ENCODE data around the gene CBR1.

CBR1 gene

GRCh38 chr21:36027347-36027746 is 42.5 kb upstream of the CBR1 start:
- in situ Hi-C loops (cut with HindIII; ENCODE audit: low pct_ligation_motif_present, low sequenced_read_pairs): no loop called here
- Histone ChIP-seq H3K4me3 (ENCODE audit: low read depth, low read length) (no peak overlapping the region), H3K27ac (no peak overlapping the region), H3K36me3 (replicated peaks) (no peaks in the 10 kb centered on the region), H3K27me3 (replicated peaks) (no peaks in the 10 kb centered on the region)
- TF ChIP-seq CTCF (IDR thresholded peaks at IDR 0.05; ENCODE audit: low read depth, low read length, missing control alignments): no peak
- DNase-seq: no peak

DNA sequence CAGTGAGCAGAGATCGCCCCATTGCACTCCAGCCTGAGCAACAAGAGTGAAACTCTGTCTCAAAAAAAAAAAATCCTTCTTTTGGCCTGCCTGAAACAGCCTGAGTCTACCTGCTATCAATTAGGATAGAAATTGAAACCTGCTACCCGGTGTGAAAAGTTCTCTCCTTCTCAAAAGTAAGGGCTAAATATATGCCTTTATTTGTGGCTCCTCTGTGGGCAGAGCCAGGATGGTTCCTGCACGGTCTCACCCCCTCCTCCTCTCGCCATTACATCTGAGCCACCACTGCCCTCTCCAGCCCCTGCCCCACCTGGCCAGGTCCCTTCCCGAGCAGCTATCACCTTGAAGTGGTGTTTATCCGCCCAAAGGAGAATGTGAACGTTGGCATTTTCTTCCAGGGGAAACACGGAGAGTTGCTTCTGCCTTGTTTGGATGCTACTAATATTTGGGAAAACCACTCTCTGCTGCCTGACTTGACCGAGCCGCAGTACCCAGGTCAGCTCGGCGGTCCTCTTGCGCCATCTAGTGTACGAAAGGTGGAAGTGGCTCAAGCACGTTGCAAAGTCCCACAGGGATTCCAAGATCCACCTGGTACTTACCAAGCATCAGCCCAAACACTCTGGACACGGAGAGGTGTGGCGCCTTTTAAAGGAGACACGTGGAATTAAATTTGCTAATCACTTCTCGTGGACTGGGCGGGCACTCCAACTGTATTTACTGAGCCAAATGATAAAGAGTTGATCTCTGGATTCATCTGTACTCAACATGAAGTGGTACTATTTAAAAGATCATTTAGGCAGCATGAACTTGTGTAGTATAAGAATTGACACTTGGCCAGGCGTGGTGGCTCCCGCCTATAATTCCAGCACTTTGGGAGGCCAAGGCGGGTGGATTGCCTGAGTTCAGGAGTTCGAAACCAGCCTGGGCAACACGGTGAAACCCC is 41.4 kb upstream of the CBR1 start:
- in situ Hi-C loops (cut with HindIII; ENCODE audit: low pct_ligation_motif_present, low sequenced_read_pairs): no loop called here
- DNase-seq: peak; percentile 66
- H3K27me3 ChIP-seq (replicated peaks): no peaks in the 10 kb centered on the region
- no peaks in the 10 kb centered on the region for H3K36me3 ChIP-seq (replicated peaks)
- peak; percentile 97 for TF ChIP-seq CTCF (IDR thresholded peaks at IDR 0.05; ENCODE audit: low read depth, low read length, missing control alignments)
- no peak overlapping the region for H3K27ac ChIP-seq
- no peak overlapping the region for H3K4me3 ChIP-seq (ENCODE audit: low read depth, low read length)

- no peak overlapping the region for H3K4me3 ChIP-seq (ENCODE audit: low read depth, low read length)
- TF ChIP-seq CTCF (IDR thresholded peaks at IDR 0.05; ENCODE audit: low read depth, low read length, missing control alignments): no peak
- H3K36me3 ChIP-seq (replicated peaks): no peaks in the 10 kb centered on the region
- DNase-seq: no peak
- H3K27me3 ChIP-seq (replicated peaks): no peaks in the 10 kb centered on the region
- no peak overlapping the region for H3K27ac ChIP-seq
- in situ Hi-C loops (cut with HindIII; ENCODE audit: low pct_ligation_motif_present, low sequenced_read_pairs): no loop called here
These were observed 40.5 kb upstream of the CBR1 start for GRCh38 chr21:36029309-36029708.

- Histone ChIP-seq H3K27me3 (replicated peaks) (no peaks in the 10 kb centered on the region), H3K36me3 (replicated peaks) (peaks cover 6% of the 10 kb centered on the region), H3K27ac (no peak overlapping the region), H3K4me3 (ENCODE audit: low read depth, low read length) (no peak overlapping the region)
- in situ Hi-C loops (cut with HindIII; ENCODE audit: low pct_ligation_motif_present, low sequenced_read_pairs): no loop called here
- TF ChIP-seq CTCF (IDR thresholded peaks at IDR 0.05; ENCODE audit: low read depth, low read length, missing control alignments): no peak
- DNase-seq: no peak
These were observed 39.1 kb upstream of the CBR1 start for GRCh38 chr21:36030581-36031189.

GRCh38 chr21:36032647-36033406 is 37.0 kb upstream of the CBR1 start:
- Histone ChIP-seq H3K36me3 (replicated peaks) (peaks cover 13% of the 10 kb centered on the region), H3K4me3 (ENCODE audit: low read depth, low read length) (no peak overlapping the region), H3K27me3 (replicated peaks) (no peaks in the 10 kb centered on the region), H3K27ac (no peak overlapping the region)
- DNase-seq: no peak
- no peak for TF ChIP-seq CTCF (IDR thresholded peaks at IDR 0.05; ENCODE audit: low read depth, low read length, missing control alignments)
- in situ Hi-C loops (cut with HindIII; ENCODE audit: low pct_ligation_motif_present, low sequenced_read_pairs): no loop called here

Measured in brain microvascular endothelial cell (primary cell).